ENCODE measurements around the gene PTPRD. TPM values are rescaled to one million over a fixed set of nuclear protein-coding genes. Genes with fewer than 3 reads are reported as not detected.

PTPRD gene
- total RNA-seq, 1 donor from 2014 or later, result 136 TPM

DNA sequence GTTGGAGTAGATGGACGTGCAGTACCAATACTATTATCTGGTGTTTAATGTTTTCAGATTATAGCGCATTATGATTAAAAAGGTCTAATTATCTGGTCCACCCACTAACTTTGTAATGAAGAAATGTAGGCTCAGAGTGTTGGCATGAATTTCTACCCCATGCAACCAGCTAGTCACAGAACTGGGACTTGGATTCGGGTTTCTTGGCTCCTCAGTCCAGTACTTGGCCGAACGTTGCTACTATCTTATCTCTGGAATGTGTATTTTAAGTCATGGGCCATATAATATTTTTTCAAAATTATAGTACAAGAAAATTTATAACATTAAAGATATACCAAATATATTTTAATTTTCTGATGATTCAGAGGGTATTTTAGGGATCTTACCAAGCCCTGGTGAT lies 2155.7 kb downstream of the PTPRD start:
- Histone ChIP-seq H3K9ac (no peak overlapping the region), H3K9me3 (ENCODE audit: low read depth) (no peaks in the 10 kb centered on the region), H3F3A (ENCODE audit: low read depth) (no peaks in the 10 kb centered on the region), H3K4me2 (no peak overlapping the region), H3K36me3 (no peaks in the 10 kb centered on the region), H3K4me3 (no peak overlapping the region), H3K27me3 (no peaks in the 10 kb centered on the region), H3K79me2 (ENCODE audit: low read depth) (no peaks in the 10 kb centered on the region), H2AFZ (replicated peaks) (no peak overlapping the region), H4K20me1 (ENCODE audit: low read depth) (no peaks in the 10 kb centered on the region), H3K27ac (no peak overlapping the region), H3K4me1 (no peaks in the 10 kb centered on the region)
- Mint-ChIP-seq H3K27me3 (ENCODE audit: insufficient read depth, low read depth) (peaks cover 2% of the 10 kb centered on the region), H3K4me3 (no peak overlapping the region), H3K4me1 (no peaks in the 10 kb centered on the region), H3K9me3 (no peaks in the 10 kb centered on the region), H3K27ac (no peak overlapping the region), H3K36me3 (peaks cover 28% of the 10 kb centered on the region)
- TF ChIP-seq, protein P1, sequence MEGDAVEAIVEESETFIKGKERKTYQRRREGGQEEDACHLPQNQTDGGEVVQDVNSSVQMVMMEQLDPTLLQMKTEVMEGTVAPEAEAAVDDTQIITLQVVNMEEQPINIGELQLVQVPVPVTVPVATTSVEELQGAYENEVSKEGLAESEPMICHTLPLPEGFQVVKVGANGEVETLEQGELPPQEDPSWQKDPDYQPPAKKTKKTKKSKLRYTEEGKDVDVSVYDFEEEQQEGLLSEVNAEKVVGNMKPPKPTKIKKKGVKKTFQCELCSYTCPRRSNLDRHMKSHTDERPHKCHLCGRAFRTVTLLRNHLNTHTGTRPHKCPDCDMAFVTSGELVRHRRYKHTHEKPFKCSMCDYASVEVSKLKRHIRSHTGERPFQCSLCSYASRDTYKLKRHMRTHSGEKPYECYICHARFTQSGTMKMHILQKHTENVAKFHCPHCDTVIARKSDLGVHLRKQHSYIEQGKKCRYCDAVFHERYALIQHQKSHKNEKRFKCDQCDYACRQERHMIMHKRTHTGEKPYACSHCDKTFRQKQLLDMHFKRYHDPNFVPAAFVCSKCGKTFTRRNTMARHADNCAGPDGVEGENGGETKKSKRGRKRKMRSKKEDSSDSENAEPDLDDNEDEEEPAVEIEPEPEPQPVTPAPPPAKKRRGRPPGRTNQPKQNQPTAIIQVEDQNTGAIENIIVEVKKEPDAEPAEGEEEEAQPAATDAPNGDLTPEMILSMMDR (IDR thresholded peaks at IDR 0.05), result no peak
- TF ChIP-seq EZH2 (IDR thresholded peaks at IDR 0.05), result no peak
- TF ChIP-seq EZH2phosphoT487 (IDR thresholded peaks at IDR 0.05), result no peak
- DNase-seq (ENCODE audit: low spot score), result no peak

DNA sequence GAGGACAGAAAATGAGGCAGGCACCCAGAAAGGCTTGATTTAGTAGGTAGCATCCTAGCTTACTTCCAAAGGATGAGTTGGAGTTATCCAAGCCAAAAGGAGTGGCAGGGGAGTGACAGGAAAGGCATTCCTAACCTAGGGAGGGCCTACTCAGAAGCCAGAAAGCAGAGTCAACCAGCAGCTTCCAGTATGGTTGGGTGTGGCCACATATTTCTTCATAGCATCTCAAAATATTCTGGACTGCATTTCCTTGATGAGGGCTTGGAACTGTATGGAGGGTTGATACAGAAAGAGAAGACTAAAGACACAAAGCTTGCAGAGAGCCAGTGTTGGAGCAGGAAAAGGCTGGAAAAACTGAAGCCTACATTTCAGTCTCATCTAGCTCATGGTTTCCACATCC lies 2156.5 kb downstream of the PTPRD start:
- no peak overlapping the region for H2AFZ ChIP-seq (replicated peaks)
- H4K20me1 ChIP-seq (ENCODE audit: low read depth), result no peaks in the 10 kb centered on the region
- TF ChIP-seq, protein P1 (IDR thresholded peaks at IDR 0.05), result no peak
- no peak for TF ChIP-seq EZH2 (IDR thresholded peaks at IDR 0.05)
- no peak for TF ChIP-seq EZH2phosphoT487 (IDR thresholded peaks at IDR 0.05)
- H3K9me3 ChIP-seq (ENCODE audit: low read depth), result no peaks in the 10 kb centered on the region
- no peak overlapping the region for H3K9ac ChIP-seq
- no peaks in the 10 kb centered on the region for H3K27me3 ChIP-seq
- H3F3A ChIP-seq (ENCODE audit: low read depth), result no peaks in the 10 kb centered on the region
- H3K4me1 Mint-ChIP-seq, result peaks cover under 1% of the 10 kb centered on the region
- H3K27me3 Mint-ChIP-seq (ENCODE audit: insufficient read depth, low read depth), result no peaks in the 10 kb centered on the region
- no peak overlapping the region for H3K4me3 ChIP-seq
- H3K4me3 Mint-ChIP-seq, result no peak overlapping the region
- H3K4me1 ChIP-seq, result no peaks in the 10 kb centered on the region
- H3K4me2 ChIP-seq, result no peak overlapping the region
- no peak for DNase-seq (ENCODE audit: low spot score)
- H3K9me3 Mint-ChIP-seq, result no peaks in the 10 kb centered on the region
- no peaks in the 10 kb centered on the region for H3K36me3 ChIP-seq
- H3K27ac ChIP-seq, result no peak overlapping the region
- no peak overlapping the region for H3K27ac Mint-ChIP-seq
- H3K36me3 Mint-ChIP-seq, result peaks cover 27% of the 10 kb centered on the region
- H3K79me2 ChIP-seq (ENCODE audit: low read depth), result no peaks in the 10 kb centered on the region

DNA sequence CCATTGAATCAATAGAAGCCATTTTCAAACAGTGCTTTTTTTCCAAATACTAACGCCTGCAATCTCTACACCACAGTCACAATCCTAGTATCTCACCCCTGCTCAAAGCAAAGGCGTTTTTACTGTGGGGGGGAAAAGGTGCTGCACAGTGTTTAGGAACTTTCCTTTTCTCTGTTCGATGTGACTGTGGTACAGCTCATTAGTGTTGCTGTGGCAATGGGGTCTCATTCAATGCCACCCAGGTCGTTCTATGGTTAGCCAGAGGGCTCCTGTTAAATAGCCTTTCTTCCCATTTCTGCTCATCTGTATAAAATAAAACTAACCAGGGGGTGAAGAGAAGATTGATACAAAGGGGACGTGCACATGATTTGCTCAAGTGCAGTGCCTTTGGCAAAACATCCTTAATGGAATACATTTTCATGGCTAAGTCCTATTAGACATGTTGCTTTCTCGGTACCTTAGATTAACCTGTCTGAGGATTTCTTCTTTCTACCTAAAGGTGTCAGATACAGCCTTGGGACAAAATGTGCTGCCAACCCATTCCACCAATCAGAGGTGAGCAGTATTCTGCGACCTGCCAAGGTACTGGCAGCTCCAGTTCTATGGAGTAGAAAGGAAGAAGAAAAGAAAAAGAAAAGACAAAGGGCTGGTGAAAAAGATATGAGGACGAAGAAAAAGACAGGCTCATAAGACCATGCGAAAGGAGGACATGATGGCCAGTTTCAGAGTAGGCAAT lies 2161.8 kb downstream of the PTPRD start:
- Histone ChIP-seq H4K20me1 (ENCODE audit: low read depth) (no peaks in the 10 kb centered on the region), H2AFZ (replicated peaks) (no peak overlapping the region), H3K27me3 (no peaks in the 10 kb centered on the region), H3K4me1 (no peaks in the 10 kb centered on the region), H3K4me3 (no peak overlapping the region), H3K27ac (no peak overlapping the region), H3K9me3 (ENCODE audit: low read depth) (no peaks in the 10 kb centered on the region), H3F3A (ENCODE audit: low read depth) (no peaks in the 10 kb centered on the region), H3K79me2 (ENCODE audit: low read depth) (no peaks in the 10 kb centered on the region), H3K9ac (no peak overlapping the region), H3K36me3 (no peaks in the 10 kb centered on the region), H3K4me2 (no peak overlapping the region)
- Mint-ChIP-seq H3K4me3 (no peak overlapping the region), H3K9me3 (no peaks in the 10 kb centered on the region), H3K27ac (no peak overlapping the region), H3K27me3 (ENCODE audit: insufficient read depth, low read depth) (no peaks in the 10 kb centered on the region), H3K36me3 (peaks cover 24% of the 10 kb centered on the region), H3K4me1 (peaks cover 12% of the 10 kb centered on the region)
- TF ChIP-seq EZH2phosphoT487 (IDR thresholded peaks at IDR 0.05) (no peak), EZH2 (IDR thresholded peaks at IDR 0.05) (no peak)
- TF ChIP-seq, protein P1 (IDR thresholded peaks at IDR 0.05), result no peak
- DNase-seq (ENCODE audit: low spot score), result no peak

All from neural progenitor cell (in vitro differentiated cells).